ENCODE data around the gene SETD6.
"Not testable (repeated sequence)": the region's sequence is repeated elsewhere in the genome, so short reads cannot be mapped to it uniquely, and the experiment has no call there.

Gene SETD6

DNA sequence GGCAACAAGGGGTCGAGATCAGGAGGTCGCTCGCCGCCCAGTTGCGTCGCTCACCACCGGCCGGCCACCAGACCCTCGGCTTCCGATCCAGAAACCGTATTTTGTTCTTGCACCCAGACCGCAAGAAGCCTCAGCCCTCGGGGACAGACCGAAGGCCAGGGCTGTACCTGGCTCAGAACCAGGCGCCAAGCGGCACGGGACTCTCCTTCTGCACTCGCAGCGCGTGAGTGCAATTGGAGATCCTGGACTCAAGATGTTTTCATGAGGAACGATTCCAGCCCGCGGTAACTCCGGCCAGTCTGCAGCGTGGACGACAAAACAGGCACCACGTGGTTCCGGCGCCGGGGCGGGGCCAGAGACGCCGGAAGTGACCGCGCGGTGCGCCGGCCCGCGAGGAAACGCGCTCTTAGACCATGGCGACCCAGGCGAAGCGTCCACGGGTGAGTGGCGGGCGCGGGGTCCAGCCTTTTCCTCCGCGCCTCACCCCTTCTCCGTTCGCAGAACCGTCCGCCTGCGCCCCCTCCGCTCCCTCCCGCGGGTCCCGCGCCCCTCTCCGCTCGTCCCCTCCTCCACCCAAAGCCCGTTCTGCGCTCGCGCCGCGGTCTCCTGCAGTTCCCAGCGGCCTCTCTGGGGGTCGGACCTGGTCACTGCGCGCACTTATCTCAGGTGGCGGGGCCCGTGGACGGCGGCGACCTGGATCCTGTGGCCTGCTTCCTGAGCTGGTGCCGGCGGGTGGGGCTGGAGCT lies at the start of gene SETD6:
Gene SETD6, plus strand, starts transcription at position 393 of the 746 bp plus-strand sequence. Its CDS starts 21 bp downstream, at position 414.
- peak; percentile 54 for DNase-seq (ENCODE audit: low read depth)

GRCh38 chr16:58465817-58466216 lies 49.5 kb upstream of the SETD6 start:
- DNase-seq (ENCODE audit: low read depth), result no peak

GRCh38 chr16:58466396-58466795 lies 48.9 kb upstream of the SETD6 start:
- DNase-seq (ENCODE audit: low read depth), result no peak

- no peak for DNase-seq (ENCODE audit: low read depth)
Observed at GRCh38 chr16:58467905-58468304, 47.4 kb upstream of the SETD6 start.

GRCh38 chr16:58471209-58471975 lies 43.9 kb upstream of the SETD6 start:
- no peak for DNase-seq (ENCODE audit: low read depth)

DNA sequence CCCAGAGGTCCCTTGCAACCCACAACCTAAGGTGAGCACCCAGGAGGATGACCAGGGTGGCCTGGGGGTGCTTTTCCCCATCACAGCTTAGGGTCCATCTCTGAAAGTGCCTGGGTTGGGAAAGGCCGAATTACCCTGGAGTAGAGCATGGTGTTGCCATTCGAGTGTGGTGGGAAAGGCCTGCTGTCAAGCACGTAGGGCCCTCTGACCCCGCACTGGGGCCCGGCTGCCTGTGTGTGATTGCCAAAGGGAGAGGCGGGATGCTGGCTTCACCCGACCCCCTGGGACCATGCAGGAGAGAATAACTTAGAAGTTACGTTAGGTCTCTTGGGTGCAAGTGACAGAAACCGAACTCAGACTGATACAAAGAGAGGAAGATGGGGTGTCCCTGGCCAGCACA lies 43.1 kb upstream of the SETD6 start:
- no peak for DNase-seq (ENCODE audit: low read depth)

DNA sequence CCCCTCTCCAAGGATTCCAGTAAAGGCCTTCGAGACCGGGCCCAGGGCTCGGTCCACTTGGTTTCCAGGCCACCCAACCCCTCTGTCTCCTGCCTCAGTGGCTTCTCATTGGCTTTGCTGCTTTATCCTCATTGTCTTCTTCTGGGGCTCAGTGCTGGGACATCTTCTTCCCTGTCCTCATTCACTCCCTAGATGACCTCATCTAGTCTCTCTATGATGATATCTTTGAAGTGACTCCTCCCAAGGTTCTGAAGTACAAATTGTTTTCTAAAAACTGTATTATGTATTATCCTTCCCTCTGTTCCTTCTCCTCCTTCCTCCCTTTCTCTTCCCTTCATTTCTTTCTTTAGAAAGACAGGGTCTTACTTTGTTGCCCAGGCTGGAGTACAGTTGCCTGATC lies 42.5 kb upstream of the SETD6 start:
- no peak for DNase-seq (ENCODE audit: low read depth)

DNA sequence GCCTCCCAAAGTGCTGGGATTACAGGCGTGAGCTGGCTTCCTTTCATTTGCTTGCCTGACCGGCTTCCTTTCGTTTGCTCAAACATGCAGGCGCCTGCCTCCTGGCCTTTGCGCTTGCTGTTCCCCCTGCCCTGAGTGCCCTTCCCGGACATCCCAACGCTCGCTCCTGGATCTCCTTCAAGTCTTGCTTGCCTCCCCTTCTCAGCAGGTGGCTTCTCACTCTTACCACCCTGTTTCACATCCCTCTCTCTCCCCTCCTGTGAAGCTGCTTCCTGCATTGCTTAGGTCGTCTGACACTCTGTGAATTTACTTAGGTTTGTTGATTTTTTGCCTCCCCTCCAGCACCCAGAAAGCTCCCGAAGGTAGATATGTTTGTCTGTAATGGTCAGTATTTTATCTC lies 41.0 kb upstream of the SETD6 start:
- no peak for DNase-seq (ENCODE audit: low read depth)

DNA sequence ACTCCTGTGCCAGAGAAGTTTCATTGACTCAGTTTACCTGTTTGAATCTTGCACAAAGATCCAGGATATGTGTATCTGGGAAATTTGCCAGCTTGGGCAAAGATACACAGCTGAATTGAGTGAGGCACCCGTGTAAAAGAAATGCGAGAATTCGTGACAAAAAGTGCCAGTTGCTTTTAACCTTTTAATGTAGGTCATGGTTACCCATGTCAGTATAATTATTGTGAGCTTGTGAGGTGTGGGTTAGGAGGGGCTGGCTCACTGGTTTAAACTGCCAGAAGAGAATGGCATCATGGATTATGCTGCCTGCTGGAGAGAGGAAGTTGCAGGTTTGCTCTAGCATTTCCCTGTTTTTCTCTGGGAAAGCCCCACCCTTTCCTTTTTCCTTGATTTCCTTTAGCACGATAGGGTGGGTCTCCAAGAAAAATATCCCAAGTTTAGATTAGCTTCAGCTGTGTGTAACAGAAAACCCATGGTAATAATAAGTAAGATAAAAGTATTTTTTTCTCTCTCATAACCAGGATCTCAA lies 40.2 kb upstream of the SETD6 start:
- no peak for DNase-seq (ENCODE audit: low read depth)

DNA sequence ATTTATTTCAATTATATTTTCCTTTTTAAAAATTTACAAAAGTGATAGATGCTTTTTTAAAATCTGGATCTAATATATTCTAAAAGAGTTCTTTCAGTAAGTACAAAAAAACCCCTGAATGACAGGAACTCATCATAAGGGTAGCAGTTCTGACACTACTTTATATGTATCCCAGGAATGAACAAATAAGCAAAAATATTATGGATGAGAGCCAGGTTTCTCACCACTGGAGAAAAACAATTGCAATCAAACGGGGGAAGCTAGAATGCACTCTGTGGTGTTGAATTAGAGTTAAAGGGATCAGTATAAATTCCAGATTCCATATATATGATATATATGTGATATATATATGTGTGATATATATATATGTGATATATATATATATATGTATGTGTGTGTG lies 38.5 kb upstream of the SETD6 start:
- no peak for DNase-seq (ENCODE audit: low read depth)

DNA sequence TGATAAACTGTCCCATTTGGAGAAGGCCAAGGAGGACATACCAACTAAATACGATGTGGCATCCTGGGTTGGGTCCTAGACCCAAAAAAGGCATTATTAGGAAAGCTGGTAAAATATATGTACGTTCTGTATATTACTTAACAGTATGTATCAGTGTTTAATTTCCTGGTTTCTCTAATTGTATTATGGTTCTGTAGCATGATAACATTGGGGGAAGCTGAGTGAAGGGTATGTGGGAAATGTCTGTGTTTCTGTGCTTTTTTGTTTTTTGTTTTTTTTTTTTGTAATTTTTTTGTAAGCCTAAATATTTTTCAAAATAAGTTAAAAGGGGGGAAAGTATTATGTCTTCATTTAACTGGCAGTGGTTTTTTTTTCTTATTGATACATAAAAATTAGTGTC lies 36.9 kb upstream of the SETD6 start:
- no peak for DNase-seq (ENCODE audit: low read depth)

DNA sequence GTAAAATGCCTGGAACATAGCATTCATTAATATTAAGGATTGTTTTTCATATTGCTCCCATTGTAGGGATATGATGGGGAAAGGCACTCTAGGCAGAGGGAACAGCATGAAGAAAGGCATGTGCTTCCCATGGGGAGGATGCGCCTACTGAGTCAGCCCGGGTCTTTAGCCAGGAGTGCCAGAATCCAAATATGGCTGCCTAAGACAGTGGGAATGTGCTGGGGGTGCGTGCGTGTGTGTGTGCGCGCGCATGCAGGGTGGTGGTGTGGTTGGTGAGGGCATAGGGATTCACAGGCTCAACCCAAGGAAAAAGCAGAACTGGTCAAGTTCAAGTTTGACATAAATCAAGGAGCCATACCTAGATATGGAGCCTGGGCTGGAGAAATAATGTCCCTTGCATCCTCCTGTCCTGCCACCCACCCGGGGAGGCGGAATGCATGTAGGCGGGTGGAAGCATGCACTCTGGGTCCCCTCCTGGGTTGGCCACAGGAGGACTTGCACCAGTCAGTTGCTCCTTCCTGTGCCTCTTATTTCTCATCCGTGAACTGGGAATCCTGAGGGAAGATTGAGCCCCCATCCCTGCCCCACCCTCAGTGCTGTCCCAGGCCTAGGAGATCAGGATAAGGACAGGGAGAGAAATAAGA lies 34.0 kb upstream of the SETD6 start:
- DNase-seq (ENCODE audit: low read depth), result no peak

- no peak for DNase-seq (ENCODE audit: low read depth)
Observed at GRCh38 chr16:58481931-58482330, 33.4 kb upstream of the SETD6 start.

- DNase-seq (ENCODE audit: low read depth), result no peak
Observed at GRCh38 chr16:58485184-58485887, 30.0 kb upstream of the SETD6 start.

DNA sequence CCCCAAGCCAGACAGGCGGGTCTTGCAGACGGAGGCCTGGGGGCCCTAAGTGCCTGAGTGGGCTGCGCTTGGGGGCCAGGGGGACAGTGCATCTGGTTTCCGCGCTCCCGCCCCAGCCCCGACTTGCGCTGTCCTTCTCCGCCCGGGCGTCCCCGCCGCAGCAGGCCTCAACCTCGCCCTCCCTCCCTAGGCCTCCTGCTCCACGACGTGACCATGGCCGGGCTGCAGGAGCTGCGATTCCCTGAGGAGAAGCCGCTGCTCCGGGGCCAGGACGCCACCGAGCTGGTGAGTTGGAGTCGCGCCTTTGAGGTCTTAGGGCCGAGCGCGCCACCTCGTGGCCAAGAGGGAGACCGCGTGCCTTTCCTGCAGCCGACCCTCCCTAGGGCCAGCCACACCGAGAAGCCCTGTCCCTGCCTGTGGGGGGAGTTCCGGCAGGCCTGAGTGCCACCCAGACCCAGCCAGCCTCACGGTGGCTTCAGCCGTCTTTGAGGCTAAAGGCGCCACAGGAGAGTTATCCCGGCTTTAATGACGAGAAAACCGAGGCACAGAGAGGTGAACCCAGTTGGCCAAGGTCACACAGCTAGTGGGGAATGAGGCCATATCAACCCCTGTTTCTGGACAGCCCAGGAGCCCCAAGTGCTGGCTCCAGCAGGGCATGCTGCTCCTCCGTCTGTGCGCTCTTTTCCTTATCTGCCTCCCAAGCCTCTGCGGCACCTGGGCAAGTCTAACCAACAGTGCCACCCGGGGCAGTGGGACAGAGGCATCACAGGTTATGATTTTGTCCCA lies 27.6 kb upstream of the SETD6 start:
- DNase-seq (ENCODE audit: low read depth), result peak; percentile 54

DNA sequence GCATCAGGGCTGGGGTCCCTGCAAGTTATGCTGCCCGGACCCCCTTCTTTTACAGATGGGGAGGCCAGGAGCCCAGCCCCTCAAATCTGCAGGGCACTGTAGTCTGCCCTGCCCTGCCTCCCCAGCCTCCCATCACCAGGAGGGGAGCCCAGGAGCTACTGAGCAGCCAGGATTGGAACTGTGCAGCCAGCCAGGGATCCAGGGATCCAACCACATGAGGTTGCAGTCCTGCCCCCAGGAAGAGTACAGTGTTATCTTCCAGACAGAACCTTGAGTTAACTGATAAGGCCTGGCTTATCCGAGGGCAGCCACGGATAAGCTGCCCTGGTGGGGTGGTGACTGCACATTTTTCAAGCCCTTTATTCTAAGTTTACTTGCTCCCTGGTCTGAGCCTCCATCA lies 26.8 kb upstream of the SETD6 start:
- DNase-seq (ENCODE audit: low read depth), result no peak

GRCh38 chr16:58490065-58490464 lies 25.3 kb upstream of the SETD6 start:
- DNase-seq (ENCODE audit: low read depth), result no peak

- DNase-seq (ENCODE audit: low read depth), result not testable (repeated sequence)
Observed at GRCh38 chr16:58490539-58490938, 24.8 kb upstream of the SETD6 start.

- DNase-seq (ENCODE audit: low read depth), result no peak
Observed at GRCh38 chr16:58492066-58492465, 23.3 kb upstream of the SETD6 start.

GRCh38 chr16:58492735-58493134 lies 22.6 kb upstream of the SETD6 start:
- DNase-seq (ENCODE audit: low read depth), result no peak

- DNase-seq (ENCODE audit: low read depth), result no peak
Observed at GRCh38 chr16:58493756-58494431, 21.4 kb upstream of the SETD6 start.

Data from stimulated activated CD4-positive, alpha-beta T cell treated with anti-CD3 and anti-CD28 coated beads, Interleukin-2, amount 100 ng/mL, for 4 hours (primary cell).